DMS53 (cell line): Measurements from ENCODE around the gene SVOPL.
A peak's percentile ranks its signal among the peaks of the same experiment; 100 is the strongest.

Experiments used
- DNase-seq: peaks from one replicate; lab custom pipeline; 2025; lab: John Stamatoyannopoulos, UW

The SVOPL gene

GRCh38 chr7:138607216-138608126 lies 93.7 kb downstream of the SVOPL start:
- DNase-seq: no peak

- DNase-seq: peak; percentile 43
These were observed 94.9 kb downstream of the SVOPL start for GRCh38 chr7:138606236-138606635.

- peak; percentile 13 for DNase-seq
These were observed 97.4 kb downstream of the SVOPL start for GRCh38 chr7:138603549-138604318.

GRCh38 chr7:138602451-138602850 lies 98.7 kb downstream of the SVOPL start:
- DNase-seq: peak; percentile 13

- no peak for DNase-seq
These were observed 105.7 kb downstream of the SVOPL start for GRCh38 chr7:138595454-138595853.

GRCh38 chr7:138590154-138590553 lies 111.0 kb downstream of the SVOPL start:
- DNase-seq: no peak

- DNase-seq: no peak
These were observed 112.2 kb downstream of the SVOPL start for GRCh38 chr7:138588986-138589385.

- DNase-seq: peak; percentile 29
These were observed 113.7 kb downstream of the SVOPL start for GRCh38 chr7:138587485-138587884.

GRCh38 chr7:138585283-138585993 lies 115.7 kb downstream of the SVOPL start:
- no peak for DNase-seq

- DNase-seq: no peak
These were observed 116.5 kb downstream of the SVOPL start for GRCh38 chr7:138584696-138585095.

GRCh38 chr7:138584283-138584682 lies 116.9 kb downstream of the SVOPL start:
- no peak for DNase-seq

GRCh38 chr7:138581065-138581464 lies 120.1 kb downstream of the SVOPL start:
- DNase-seq: no peak

- no peak for DNase-seq
These were observed 121.5 kb downstream of the SVOPL start for GRCh38 chr7:138579671-138580070.

GRCh38 chr7:138579136-138579535 lies 122.0 kb downstream of the SVOPL start:
- no peak for DNase-seq

GRCh38 chr7:138575897-138576428 lies 125.2 kb downstream of the SVOPL start:
- DNase-seq: no peak

- no peak for DNase-seq
These were observed 127.4 kb downstream of the SVOPL start for GRCh38 chr7:138573741-138574140.

GRCh38 chr7:138570715-138571114 lies 130.4 kb downstream of the SVOPL start:
- DNase-seq: no peak

GRCh38 chr7:138569418-138569817 lies 131.7 kb downstream of the SVOPL start:
- DNase-seq: no peak

- no peak for DNase-seq
These were observed 132.5 kb downstream of the SVOPL start for GRCh38 chr7:138568655-138569054.

GRCh38 chr7:138565451-138566114 lies 135.6 kb downstream of the SVOPL start:
- peak; percentile 52 for DNase-seq

- DNase-seq: no peak
These were observed 136.1 kb downstream of the SVOPL start for GRCh38 chr7:138565071-138565450.

- DNase-seq: peak; percentile 94
These were observed 136.8 kb downstream of the SVOPL start for GRCh38 chr7:138564365-138564764.
